Midbrain (tissue), 1 donor: ENCODE measurements around the gene DUSP16.
"Not testable (repeated sequence)": the region's sequence is repeated elsewhere in the genome, so short reads cannot be mapped to it uniquely, and the experiment has no call there.

ENCODE experiments used
- DNase-seq: peaks from one replicate; lab custom pipeline; 2025; lab: John Stamatoyannopoulos, UW

DUSP16 gene

DNA sequence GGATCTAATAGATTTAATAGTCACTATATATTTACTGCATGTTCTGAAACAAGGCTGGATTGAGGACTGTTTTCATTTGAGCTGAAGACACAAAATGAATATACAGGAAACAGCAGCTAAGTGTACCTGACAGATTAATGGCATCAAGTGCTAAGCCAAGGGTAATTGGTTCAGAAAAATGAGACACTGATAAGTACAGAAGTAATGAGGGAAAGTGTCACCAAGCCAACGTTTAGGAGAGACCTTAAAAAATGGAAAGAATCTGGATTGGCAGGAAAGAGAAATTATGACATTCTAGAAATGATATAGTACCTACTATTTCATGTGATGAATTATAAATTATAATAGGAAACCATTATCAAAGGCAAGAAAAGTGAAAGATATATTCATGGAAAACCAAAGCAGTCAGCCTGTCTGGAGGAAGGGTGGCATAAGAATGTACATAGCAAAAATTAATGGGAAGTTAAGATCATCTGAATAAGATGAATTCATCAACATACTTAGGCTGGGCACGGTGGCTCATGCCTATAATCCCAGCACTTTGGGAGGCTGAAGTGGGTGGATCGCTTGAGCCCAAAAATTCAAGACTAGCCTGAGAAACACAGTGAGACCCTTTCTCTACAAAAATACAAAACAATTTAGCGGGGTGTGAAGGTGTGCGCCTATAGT lies 21.0 kb upstream of the DUSP16 start:
- no peak for DNase-seq

DNA sequence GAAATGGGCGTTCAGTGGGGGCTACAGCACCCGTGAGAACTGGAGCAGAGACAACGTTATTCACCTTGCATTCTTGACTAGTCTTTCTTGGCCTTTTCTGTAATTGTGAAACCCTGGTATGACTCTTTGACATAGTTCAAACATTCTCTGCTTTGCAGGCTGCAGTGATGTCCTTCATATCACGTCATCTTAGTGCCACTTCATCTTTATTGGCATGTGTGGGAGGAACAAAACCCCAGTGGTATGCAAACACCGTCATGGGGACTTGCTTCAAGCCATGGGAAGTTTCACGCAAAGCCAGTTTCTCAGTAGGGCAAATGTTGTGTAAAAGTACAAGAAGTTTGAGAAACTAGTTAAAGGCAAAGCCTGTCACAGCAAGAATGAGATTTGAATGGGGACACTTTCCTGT lies 20.2 kb upstream of the DUSP16 start:
- no peak for DNase-seq

DNA sequence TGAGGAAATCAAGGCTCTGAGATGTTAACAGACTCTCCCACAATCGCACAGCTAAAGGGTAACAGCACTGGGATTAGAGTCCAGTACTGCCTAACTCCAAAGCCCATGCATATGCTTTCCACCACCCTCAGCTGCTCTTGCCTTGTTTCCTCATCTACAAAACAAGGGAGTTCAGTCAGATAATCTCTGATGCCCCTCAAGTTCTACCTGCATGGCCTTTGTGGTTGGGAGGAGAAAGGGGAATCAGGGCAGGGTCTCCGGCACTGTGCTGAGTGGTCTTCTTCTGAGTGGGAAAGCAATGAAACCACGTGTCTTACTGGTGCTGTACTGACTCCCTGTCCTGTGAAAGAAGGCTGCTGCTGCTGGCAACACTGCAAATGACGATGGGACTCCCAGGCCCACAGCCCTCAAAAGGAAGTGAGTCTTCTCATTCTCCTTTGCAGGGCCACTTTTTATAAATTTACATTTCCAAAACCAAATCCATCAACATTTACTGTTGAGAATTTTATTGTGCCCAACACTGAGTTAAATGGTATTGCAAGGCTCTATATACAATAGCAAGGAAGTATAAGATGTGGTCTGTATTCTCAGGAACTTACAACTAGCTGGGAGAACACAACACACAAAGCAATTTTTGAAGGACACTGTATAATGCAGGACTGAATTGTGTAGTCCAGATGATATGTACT lies 19.7 kb upstream of the DUSP16 start:
- DNase-seq = no peak

DNA sequence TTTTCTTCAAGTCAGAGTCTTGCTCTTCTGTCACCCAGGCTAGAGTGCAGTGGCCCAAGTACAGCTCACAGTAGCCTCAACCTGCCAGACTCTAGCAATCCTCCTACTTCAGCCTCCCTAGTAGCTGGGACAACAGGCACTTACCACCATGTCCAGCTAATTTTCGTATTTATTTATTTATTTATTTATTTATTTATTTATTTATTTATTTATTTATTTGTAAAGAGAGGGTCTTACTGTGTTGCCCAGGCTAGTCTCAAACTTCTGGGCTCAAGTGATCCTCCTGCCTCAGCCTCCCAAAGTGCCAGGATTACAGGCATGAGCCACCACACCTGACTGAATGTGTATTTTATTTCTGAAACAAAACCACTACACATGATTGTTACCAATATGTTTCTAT lies 18.1 kb upstream of the DUSP16 start:
- not testable (repeated sequence) for DNase-seq

DNA sequence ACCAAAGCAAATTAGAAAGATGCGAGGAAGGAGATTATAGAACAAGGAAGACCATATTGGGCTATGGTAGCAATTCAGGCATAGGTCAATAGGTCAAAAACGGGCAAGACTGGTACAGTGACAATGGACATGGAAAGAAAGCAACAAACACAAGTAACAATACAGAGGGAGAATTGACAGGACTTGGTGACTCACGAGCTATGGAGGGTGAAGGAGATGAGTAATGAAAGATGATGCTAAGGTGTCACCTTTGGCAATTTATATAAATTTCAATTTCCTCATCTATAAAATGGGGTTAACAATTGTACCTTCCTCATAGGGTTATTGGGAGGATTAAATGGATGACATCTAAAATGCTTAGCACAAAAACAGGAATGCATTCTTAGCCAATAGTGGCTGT lies 15.1 kb upstream of the DUSP16 start:
- DNase-seq = no peak

DNA sequence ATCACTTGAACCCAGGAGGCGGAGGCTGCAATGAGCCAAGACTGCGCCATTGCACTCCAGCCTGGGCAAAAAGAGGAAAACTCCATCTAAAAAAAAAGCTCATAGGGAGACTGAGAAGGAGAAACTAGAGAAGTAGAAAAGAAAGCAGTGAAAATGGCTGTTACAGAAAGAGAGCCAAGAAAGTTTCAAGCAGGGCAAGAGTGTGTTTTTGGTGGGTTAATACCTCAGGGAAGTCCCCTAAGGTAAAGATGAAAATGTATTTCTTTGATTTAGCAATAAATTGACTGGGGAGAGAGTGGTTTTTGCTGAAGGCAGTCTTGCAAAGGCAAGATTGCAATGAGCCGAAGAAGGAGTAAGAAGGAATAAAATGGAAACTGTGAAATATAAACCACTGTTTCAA lies 10.0 kb upstream of the DUSP16 start:
- DNase-seq = no peak

DNA sequence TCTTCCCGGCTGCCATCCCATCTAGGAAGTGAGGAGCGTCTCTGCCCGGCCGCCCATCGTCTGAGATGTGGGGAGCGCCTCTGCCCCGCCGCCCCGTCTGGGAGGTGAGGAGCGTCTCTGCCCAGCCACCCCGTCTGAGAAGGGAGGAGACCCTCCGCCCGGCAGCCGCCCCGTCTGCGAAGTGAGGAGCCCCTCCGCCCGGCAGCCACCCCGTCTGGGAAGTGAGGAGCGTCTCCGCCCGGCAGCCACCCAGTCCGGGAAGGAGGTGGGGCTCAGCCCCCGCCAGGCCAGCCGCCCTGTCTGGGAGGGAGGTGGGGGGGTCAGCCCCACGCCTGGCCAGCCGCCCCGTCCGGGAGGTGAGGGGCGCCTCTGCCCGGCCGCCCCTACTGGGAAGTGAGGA lies 3.3 kb upstream of the DUSP16 start:
- not testable (repeated sequence) for DNase-seq

DNA sequence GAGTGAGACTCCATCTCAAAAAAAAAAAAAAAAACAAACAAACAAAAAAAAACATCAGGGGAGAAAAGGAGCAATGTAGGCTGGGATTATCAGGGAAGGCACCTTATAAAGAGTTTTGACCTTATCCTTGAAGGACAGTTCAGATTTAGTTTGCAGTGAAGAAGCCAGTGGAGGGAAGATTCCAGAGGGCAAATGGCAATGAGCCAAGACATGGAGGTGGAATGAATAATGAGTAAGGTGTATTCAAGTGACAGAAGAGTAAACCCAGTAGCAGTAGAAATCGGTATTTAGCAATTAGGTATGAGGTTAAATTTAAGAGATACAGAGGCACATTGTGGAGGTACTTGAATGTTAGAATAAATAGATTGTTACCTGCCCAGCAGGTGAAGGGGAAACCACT lies 2.2 kb upstream of the DUSP16 start:
- DNase-seq = no peak

DNA sequence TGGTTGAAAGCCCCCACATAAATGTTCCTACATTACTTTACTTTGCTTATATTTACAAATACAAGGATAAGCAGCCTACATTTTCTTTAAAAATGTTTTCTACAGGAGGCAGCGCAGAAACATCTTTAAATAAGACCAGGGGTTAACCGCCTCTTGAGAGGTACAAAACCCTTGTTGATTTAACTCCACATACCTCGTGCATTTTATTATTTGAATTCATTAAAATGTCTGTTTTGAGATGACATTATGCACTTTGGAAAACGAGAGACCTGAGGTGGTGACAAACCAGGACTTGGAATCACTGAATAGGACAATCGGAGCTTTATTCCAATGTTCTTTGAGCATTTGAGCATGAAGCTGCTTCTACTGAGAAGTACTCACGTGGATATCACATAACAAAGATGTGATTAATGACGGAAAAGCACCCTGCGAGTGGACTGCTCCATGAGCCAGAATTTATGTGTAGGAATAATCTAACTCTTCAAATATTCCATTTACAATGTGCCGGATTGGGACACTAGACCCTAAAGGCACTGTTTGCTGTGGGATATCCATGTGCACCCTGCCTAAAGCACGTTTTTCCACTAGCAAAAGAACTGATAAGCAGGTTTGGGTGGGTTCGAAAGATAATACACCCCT lies 746 bp upstream of the DUSP16 start:
- DNase-seq = peak; percentile 57

DNA sequence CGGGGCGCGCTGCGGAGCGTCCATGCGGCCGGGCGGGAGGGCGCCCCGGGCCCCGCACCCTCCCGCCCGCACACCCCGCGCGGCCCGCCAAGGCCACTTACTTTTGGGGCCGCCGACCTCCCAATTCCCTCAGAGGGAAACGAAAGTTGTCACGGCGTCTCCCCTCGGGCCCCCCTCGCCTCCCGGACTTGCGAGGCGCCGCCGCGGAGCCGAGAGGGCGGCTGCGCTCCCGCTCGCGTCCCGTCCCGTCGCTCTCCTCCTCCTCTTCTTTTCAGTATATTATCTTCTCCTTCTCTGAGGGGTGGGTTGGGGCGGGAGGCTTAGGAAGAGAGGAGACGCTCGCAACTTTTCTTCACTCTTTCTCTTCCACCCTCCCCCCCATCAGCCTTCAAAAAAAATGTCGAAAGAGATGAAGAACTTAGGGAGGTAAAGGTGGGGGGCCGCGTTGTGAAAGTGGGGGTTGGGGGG lies 613 bp downstream of the DUSP16 start:
- DNase-seq = peak; percentile 42

DNA sequence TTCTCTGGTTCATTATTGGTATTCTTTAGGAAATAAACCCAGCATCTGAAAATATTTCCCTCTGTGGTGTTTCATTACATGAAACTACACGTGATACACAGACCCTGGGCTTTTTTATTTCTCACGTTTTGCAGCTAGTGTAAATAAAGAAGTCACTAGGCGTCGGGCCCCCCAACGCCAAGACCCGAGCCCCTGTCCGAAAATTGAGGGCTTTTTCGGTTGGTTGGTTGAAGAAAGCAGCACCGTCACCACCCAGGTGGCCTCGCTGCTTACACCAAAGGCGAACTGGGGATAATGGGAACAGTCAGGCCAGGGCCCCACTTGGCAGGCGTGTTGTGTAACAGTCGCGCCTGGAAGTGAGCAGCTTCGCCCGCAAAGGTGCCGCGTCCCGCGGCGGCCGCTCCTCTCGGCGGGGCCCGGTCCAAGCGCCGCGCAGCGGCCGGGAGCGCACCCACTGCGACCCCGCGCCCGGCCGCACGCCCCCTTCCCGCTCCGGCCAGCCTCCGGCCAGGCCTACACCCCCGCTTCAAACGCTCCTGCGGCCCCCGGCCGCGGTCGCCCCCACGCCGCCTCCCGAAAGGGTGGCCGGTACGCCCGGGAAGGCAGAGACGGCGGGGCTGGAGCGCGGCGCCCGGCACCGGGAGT lies 1.2 kb downstream of the DUSP16 start:
- DNase-seq = peak; percentile 62

DNA sequence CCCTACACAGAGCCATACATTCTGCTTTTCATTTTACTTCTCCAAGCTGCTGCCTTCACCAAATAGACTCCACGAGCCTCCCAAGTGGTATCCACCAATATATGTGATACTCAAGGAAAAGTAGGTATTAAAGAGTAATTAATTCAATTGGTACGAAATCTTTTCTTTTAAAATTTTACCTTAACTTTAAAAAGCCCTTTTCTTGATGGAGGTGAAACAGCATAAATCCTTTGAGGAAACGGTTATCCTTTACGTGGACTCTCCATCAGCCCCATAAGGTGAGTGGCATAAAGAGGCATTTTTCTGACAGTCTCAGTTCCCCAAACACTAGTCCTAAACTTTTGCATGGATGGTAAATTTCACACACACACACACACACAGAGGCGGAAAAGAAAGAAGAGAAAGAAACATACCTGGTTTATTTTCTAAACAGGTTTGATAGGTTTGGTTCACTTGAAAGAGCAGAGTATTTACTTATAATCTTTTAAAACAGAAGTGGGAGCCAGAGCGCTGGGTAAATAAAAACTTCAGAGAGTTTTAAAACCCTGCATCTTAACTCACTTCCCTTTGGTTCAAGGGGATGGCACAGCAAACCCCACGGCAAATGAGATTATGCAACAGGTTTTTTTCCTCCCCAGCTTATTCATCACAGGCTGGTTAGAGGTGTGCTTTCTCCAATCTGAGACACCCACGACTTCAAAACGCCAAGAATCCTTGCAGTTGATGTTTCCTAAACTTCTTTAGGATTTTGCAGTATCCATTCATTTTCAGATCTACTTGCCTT lies 1.9 kb downstream of the DUSP16 start:
- DNase-seq = peak; percentile 56

DNA sequence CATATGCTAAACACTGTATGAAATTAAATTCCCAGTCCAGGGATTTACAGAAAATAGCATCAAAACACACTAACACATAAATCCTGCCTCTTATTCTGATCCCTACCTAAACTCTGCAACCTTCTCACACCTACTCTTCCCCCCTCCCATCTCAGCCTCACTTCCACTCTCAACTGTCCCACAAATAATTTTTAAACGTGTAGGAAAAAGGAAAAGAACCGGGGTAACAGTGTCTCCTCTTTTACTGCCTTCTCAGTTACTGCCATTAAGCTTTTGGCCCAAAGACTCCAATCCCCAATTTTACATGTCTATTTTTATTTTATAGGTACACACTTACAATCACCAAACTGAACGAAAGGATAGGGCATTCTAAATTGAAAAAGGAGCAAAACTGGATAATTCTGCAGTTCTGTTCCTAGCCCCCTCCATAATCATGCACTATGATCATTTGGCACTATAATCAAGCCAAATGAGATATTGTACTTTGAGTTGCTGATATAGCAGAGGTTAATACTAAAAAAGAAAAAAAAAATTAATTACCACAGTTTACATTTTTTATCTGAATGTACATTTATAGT lies 2.9 kb downstream of the DUSP16 start:
- no peak for DNase-seq

DNA sequence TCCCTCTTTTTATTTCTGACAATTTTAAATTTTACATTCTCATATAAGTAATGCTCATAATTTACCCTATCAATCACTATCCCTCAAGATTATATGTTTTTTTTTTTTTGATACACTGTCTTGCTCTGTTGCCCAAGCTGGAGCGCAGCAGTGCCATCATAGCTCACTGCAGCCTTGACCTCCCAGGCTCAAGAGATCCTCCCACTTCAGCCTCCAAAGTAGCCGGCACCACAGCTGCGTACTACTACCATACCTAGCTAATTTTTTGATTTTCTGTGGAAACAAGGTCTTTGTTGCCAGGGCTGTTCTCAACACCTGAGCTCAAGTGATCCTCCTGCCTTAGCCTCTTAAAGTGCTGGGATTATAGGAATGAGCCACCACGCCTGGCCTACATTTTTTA lies 4.4 kb downstream of the DUSP16 start:
- DNase-seq = no peak

DNA sequence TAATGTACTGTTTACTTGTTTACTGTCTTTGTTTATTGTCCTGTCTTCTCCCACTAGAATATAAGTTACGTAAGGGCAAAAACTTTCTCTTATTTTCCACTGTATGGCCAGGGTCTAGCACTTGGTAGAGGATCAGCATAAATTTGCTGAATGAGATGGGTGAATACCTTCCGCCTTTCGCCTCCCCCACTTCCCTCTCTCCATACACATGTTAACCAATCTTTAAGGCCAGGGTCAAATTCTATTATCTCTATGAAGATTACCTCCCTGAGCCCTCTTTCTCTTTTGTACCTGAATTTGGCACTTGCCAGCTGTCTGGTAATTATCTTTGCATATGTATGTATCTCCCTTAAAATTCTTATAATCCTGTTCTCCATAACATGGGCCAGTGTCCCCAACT lies 4.9 kb downstream of the DUSP16 start:
- DNase-seq = no peak

DNA sequence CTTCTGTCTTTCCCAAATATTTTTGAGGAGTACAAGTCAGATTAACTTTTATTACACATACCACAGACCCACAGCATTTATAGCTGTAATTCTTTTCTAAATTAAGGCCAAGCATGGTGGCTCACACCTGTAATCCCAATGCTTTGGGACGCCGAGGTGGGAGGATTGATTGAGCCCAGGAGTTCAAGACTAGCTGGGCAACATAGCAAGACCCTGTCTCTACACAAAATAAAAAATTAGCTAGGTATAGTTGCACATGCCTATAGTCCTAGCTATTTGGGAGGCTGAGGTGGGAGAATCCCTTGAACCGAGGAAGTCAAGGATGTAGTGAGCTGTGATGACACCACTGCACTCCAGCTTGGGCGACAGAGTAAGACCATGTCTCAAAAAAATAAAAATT lies 7.0 kb downstream of the DUSP16 start:
- DNase-seq = no peak

DNA sequence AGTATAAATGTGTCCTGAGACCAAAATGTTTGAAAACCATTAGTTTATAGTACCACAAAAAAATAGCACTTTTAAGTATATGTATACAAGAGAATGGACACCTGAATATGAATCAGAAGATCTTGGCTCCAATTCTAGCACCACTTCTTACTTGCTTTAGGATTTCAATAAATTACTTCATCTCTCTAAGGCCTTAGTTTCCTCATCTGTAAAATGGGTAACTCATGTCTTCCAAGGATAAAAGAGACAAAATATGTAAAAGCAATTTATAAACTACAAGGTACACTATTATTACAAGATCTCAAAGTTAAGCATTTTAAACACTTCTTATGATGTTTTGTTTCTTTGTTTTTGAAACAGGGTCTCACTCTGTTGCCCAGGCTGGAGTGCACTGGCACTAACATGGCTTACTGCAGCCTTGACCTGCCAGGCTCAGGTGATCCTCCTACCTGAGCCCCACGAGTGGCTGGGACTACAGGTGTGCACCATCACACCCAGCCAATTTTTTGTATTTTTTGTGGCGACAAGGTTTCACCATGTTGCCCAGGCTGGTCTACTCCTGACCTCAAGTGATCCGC lies 9.4 kb downstream of the DUSP16 start:
- DNase-seq = no peak

DNA sequence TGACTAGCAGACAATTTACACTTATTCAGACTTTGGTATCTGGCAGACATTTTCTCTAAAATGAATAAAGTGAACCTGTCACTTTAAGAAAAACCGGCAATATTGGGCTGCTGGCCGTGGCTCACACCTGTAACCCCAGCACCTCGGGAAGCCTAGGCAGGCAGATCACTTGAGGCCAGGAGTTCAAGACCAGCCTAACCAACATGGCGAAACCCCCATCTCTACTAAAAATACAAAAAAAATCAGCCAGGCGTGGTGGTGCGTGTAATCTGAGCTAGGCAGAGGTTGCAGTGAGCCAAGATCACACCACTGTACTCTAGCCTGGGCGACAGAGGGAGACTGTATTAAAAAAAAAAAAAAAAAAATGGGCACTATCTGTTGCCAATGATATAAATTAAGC lies 11.5 kb downstream of the DUSP16 start:
- DNase-seq = no peak

DNA sequence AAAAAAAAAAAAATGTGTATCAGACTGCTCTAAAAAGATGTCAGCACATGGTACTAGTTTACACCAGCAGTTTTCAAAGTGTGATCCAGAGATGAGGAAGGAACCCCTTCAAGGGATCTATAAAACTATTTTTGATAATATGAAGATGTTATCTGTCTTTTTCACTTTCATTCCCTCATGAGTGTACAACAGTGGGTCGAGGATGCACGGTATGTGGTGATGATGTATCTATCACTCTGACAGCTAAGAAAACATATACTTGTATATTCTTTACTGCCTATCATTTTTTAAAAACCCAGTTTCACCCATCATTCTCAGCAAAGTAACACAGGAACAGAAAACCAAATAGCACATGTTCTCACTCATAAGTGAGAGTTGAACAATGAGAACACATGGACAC lies 12.4 kb downstream of the DUSP16 start:
- no peak for DNase-seq

DNA sequence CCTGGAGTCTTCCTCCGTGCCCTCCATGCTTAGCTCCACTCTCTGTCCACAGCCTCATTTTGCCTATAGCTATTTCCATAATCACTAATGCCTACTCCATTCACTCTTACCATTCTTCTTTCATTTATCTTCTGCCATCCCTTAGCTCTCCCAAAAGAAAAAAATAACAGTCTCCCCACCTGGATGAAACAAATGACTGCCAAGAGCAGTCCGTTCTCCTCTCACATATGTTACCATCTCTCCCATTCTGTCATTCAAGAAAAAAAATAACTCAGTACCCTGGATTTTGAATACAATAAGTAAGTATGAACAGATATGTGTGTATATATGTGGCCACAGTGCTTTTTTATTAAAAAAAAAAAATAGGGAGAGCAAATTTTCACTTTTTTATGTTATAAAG lies 13.2 kb downstream of the DUSP16 start:
- no peak for DNase-seq

DNA sequence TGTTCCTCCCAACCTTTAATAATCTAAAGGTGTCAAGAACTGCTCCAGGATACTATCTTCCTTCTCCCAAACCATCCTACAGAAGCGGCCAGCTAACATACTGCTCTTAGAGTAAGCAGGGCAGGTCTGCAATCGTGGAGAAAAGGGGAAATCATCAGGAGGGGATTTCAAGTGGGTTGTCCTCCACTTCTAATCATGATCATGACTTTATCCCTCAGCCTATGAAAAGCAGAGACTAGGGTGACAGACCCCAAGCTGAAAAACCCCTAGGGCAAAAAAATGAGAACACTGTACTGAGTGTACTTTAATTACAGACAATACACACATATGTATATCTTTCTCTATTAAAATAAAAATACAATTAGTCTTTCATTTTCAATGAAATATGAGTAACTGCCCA lies 13.9 kb downstream of the DUSP16 start:
- DNase-seq = no peak
